ENCODE data around the gene TRIM8. TPM values are rescaled to one million over a fixed set of nuclear protein-coding genes. Genes with fewer than 3 reads are reported as not detected.

The TRIM8 gene
- 10 to 100 TPM; 18.8 to 20.0 TPM for total RNA-seq

- CTCF ChIA-PET: interaction anchor here (0.7 to 3.0 kb wide), 8 partner anchors 9 to 70 kb away, joined by 3 to 15 read pairs (median 5); partner anchors contain the start of genes ARL3 and SFXN2
- H3K9me3 Mint-ChIP-seq: no peaks in the 10 kb centered on the region
- peak within 1 kb of the TSS; percentile 97 for H3K27ac Mint-ChIP-seq
- DNase-seq: peak; percentile 62
- no peaks in the 10 kb centered on the region for H3K27me3 Mint-ChIP-seq (ENCODE audit: low read depth)
- intact Hi-C loops (cut with micrococcal nuclease): loop anchor here (10.0 kb wide), 3 partner anchors 551 to 1289 kb away; partner anchors contain the start of genes BTRC, NT5C2 and TAF5
- peak within 1 kb of the TSS; percentile 96 for H3K4me3 Mint-ChIP-seq
- H3K36me3 Mint-ChIP-seq (ENCODE audit: low read depth): peaks cover 5% of the 10 kb centered on the region
- peaks cover 38% of the 10 kb centered on the region for H3K4me1 Mint-ChIP-seq (ENCODE audit: low read depth)
Observed at GRCh38 chr10:102644066-102644645, at the start of gene TRIM8. Gene TRIM8, plus strand, starts transcription at chr10:102644479. Its CDS starts 139 bp downstream, at chr10:102644618.

- no peaks in the 10 kb centered on the region for H3K36me3 Mint-ChIP-seq (ENCODE audit: low read depth)
- DNase-seq: no peak
- H3K9me3 Mint-ChIP-seq: no peaks in the 10 kb centered on the region
- no peaks in the 10 kb centered on the region for H3K4me1 Mint-ChIP-seq (ENCODE audit: low read depth)
- H3K4me3 Mint-ChIP-seq: no peak overlapping the region
- CTCF ChIA-PET: interaction anchor here (0.8 to 7.0 kb wide), 5 partner anchors 12 to 92 kb away, joined by 3 to 32 read pairs (median 3); no protein-coding TSS in a partner anchor
- H3K27ac Mint-ChIP-seq: no peak overlapping the region
- H3K27me3 Mint-ChIP-seq (ENCODE audit: low read depth): no peaks in the 10 kb centered on the region
- intact Hi-C loops (cut with micrococcal nuclease): no loop called here
Observed at GRCh38 chr10:102595293-102595692, 49.0 kb upstream of the TRIM8 start.

- Mint-ChIP-seq H3K4me1 (ENCODE audit: low read depth) (no peaks in the 10 kb centered on the region), H3K36me3 (ENCODE audit: low read depth) (no peaks in the 10 kb centered on the region), H3K9me3 (no peaks in the 10 kb centered on the region), H3K27ac (no peak overlapping the region), H3K4me3 (no peak overlapping the region), H3K27me3 (ENCODE audit: low read depth) (no peaks in the 10 kb centered on the region)
- no peak for DNase-seq
- CTCF ChIA-PET: interaction anchor here (0.6 to 7.0 kb wide), 8 partner anchors 9 to 93 kb away, joined by 3 to 32 read pairs (median 3); no protein-coding TSS in a partner anchor
- intact Hi-C loops (cut with micrococcal nuclease): loop anchor here (1.0 kb wide), 2 partner anchors 93 to 367 kb away; partner anchors contain the start of gene SUFU
Observed at GRCh38 chr10:102595897-102596296, 48.4 kb upstream of the TRIM8 start.

- intact Hi-C loops (cut with micrococcal nuclease): loop anchor here (1.0 kb wide), 2 partner anchors 93 to 367 kb away; partner anchors contain the start of gene SUFU
- H3K27me3 Mint-ChIP-seq (ENCODE audit: low read depth): no peaks in the 10 kb centered on the region
Observed at GRCh38 chr10:102596506-102596971, 47.7 kb upstream of the TRIM8 start.

GRCh38 chr10:102597131-102597991, 46.9 kb upstream of the TRIM8 start:
- intact Hi-C loops (cut with micrococcal nuclease): no loop called here
- no peak for DNase-seq
- Mint-ChIP-seq H3K36me3 (ENCODE audit: low read depth) (no peaks in the 10 kb centered on the region), H3K27ac (no peak overlapping the region), H3K4me1 (ENCODE audit: low read depth) (no peaks in the 10 kb centered on the region), H3K4me3 (no peak overlapping the region), H3K9me3 (no peaks in the 10 kb centered on the region), H3K27me3 (ENCODE audit: low read depth) (no peaks in the 10 kb centered on the region)
- CTCF ChIA-PET: interaction anchor here (0.6 to 7.0 kb wide), 6 partner anchors 14 to 86 kb away, joined by 3 to 32 read pairs (median 6); no protein-coding TSS in a partner anchor

More at GRCh38 chr10:102596506-102596971, 47.7 kb upstream of the TRIM8 start:
- H3K9me3 Mint-ChIP-seq: no peaks in the 10 kb centered on the region
- no peaks in the 10 kb centered on the region for H3K36me3 Mint-ChIP-seq (ENCODE audit: low read depth)
- no peak overlapping the region for H3K4me3 Mint-ChIP-seq
- CTCF ChIA-PET: interaction anchor here (0.6 to 7.0 kb wide), 7 partner anchors 13 to 88 kb away, joined by 3 to 32 read pairs (median 3); no protein-coding TSS in a partner anchor
- H3K27ac Mint-ChIP-seq: no peak overlapping the region
- peak; percentile 58 for DNase-seq
- no peaks in the 10 kb centered on the region for H3K4me1 Mint-ChIP-seq (ENCODE audit: low read depth)

GRCh38 chr10:102598243-102598642, 46.0 kb upstream of the TRIM8 start:
- no peaks in the 10 kb centered on the region for H3K36me3 Mint-ChIP-seq (ENCODE audit: low read depth)
- CTCF ChIA-PET: interaction anchor here (0.7 to 7.0 kb wide), 4 partner anchors 9 to 327 kb away, joined by 3 to 32 read pairs (median 6); no protein-coding TSS in a partner anchor
- DNase-seq: no peak
- no peak overlapping the region for H3K4me3 Mint-ChIP-seq
- no peaks in the 10 kb centered on the region for H3K27me3 Mint-ChIP-seq (ENCODE audit: low read depth)
- intact Hi-C loops (cut with micrococcal nuclease): no loop called here
- no peaks in the 10 kb centered on the region for H3K4me1 Mint-ChIP-seq (ENCODE audit: low read depth)
- H3K9me3 Mint-ChIP-seq: no peaks in the 10 kb centered on the region
- no peak overlapping the region for H3K27ac Mint-ChIP-seq

GRCh38 chr10:102599565-102600327, 44.5 kb upstream of the TRIM8 start:
- H3K27ac Mint-ChIP-seq: no peak overlapping the region
- H3K9me3 Mint-ChIP-seq: no peaks in the 10 kb centered on the region
- DNase-seq: no peak
- H3K36me3 Mint-ChIP-seq (ENCODE audit: low read depth): peaks cover 2% of the 10 kb centered on the region
- no peaks in the 10 kb centered on the region for H3K27me3 Mint-ChIP-seq (ENCODE audit: low read depth)
- intact Hi-C loops (cut with micrococcal nuclease): no loop called here
- H3K4me3 Mint-ChIP-seq: no peak overlapping the region
- CTCF ChIA-PET: interaction anchor here (1.3 to 2.0 kb wide), 2 partner anchors 16 to 370 kb away, joined by 4 to 8 read pairs; no protein-coding TSS in a partner anchor
- peaks cover 6% of the 10 kb centered on the region for H3K4me1 Mint-ChIP-seq (ENCODE audit: low read depth)

GRCh38 chr10:102600816-102601215, 43.5 kb upstream of the TRIM8 start:
- no peak overlapping the region for H3K4me3 Mint-ChIP-seq
- peaks cover 6% of the 10 kb centered on the region for H3K4me1 Mint-ChIP-seq (ENCODE audit: low read depth)
- CTCF ChIA-PET: interaction anchor here (0.6 to 2.0 kb wide), 3 partner anchors 16 to 371 kb away, joined by 3 to 8 read pairs (median 4); no protein-coding TSS in a partner anchor
- DNase-seq: no peak
- no peak overlapping the region for H3K27ac Mint-ChIP-seq
- H3K27me3 Mint-ChIP-seq (ENCODE audit: low read depth): no peaks in the 10 kb centered on the region
- no peaks in the 10 kb centered on the region for H3K9me3 Mint-ChIP-seq
- intact Hi-C loops (cut with micrococcal nuclease): no loop called here
- H3K36me3 Mint-ChIP-seq (ENCODE audit: low read depth): peaks cover 2% of the 10 kb centered on the region

GRCh38 chr10:102601639-102602038, 42.6 kb upstream of the TRIM8 start:
- peaks cover 6% of the 10 kb centered on the region for H3K4me1 Mint-ChIP-seq (ENCODE audit: low read depth)
- no peak overlapping the region for H3K4me3 Mint-ChIP-seq
- H3K36me3 Mint-ChIP-seq (ENCODE audit: low read depth): peaks cover 2% of the 10 kb centered on the region
- H3K9me3 Mint-ChIP-seq: no peaks in the 10 kb centered on the region
- intact Hi-C loops (cut with micrococcal nuclease): no loop called here
- no peak for DNase-seq
- H3K27me3 Mint-ChIP-seq (ENCODE audit: low read depth): no peaks in the 10 kb centered on the region
- no peak overlapping the region for H3K27ac Mint-ChIP-seq
- CTCF ChIA-PET: interaction anchor here (0.9 to 2.0 kb wide), 3 partner anchors 12 to 18 kb away, joined by 3 to 8 read pairs (median 4); no protein-coding TSS in a partner anchor

- Mint-ChIP-seq H3K4me1 (ENCODE audit: low read depth) (peaks cover 6% of the 10 kb centered on the region), H3K27ac (no peak overlapping the region), H3K9me3 (no peaks in the 10 kb centered on the region), H3K27me3 (ENCODE audit: low read depth) (no peaks in the 10 kb centered on the region), H3K36me3 (ENCODE audit: low read depth) (peaks cover 2% of the 10 kb centered on the region), H3K4me3 (no peak overlapping the region)
- no peak for DNase-seq
- intact Hi-C loops (cut with micrococcal nuclease): no loop called here
- CTCF ChIA-PET: interaction anchor here (0.9 kb wide), 2 partner anchors 11 to 17 kb away, joined by 3 to 4 read pairs; no protein-coding TSS in a partner anchor
Observed at GRCh38 chr10:102602272-102603045, 41.8 kb upstream of the TRIM8 start.

- peaks cover 9% of the 10 kb centered on the region for H3K4me1 Mint-ChIP-seq (ENCODE audit: low read depth)
- DNase-seq: no peak
- CTCF ChIA-PET: interaction anchor here (2.0 kb wide), 1 partner anchor 20 kb away, joined by 7 read pairs; no protein-coding TSS in a partner anchor
- no peaks in the 10 kb centered on the region for H3K9me3 Mint-ChIP-seq
- H3K4me3 Mint-ChIP-seq: no peak overlapping the region
- no peak overlapping the region for H3K27ac Mint-ChIP-seq
- intact Hi-C loops (cut with micrococcal nuclease): no loop called here
- H3K36me3 Mint-ChIP-seq (ENCODE audit: low read depth): peaks cover 2% of the 10 kb centered on the region
- no peaks in the 10 kb centered on the region for H3K27me3 Mint-ChIP-seq (ENCODE audit: low read depth)
Observed at GRCh38 chr10:102603946-102604345, 40.3 kb upstream of the TRIM8 start.

Measured in activated naive CD4-positive, alpha-beta T cell treated with anti-CD3 and anti-CD28 coated beads for 36 hours (primary cell).